Neural cell (in vitro differentiated cells): ENCODE results near the gene ANTXR2.

Source experiments
- EZH2 ChIP-seq: fragments of 200-600, 300-800 bp; shearing (Covaris generic), sonication (generic); IDR thresholded peaks from 2 replicates; pipeline ENCODE4 v1.6.1; 2014; ENCODE audit warnings: antibody characterized with exemption, low read length, borderline replicate concordance, mild to moderate bottlenecking; ENCODE audit not compliant: insufficient read depth, poor library complexity, severe bottlenecking
- MXI1 ChIP-seq: fragments of 450-650 bp; conservative IDR thresholded peaks from 2 replicates; pipeline ENCODE4 v1.6.1; 2014; ENCODE audit warnings: antibody characterized with exemption, mild to moderate bottlenecking; ENCODE audit not compliant: poor library complexity, severe bottlenecking
- RAD21 ChIP-seq: fragments of 450-650 bp; conservative IDR thresholded peaks from 2 replicates; pipeline ENCODE4 v1.6.1; 2014; ENCODE audit warnings: antibody characterized with exemption, mild to moderate bottlenecking, moderate library complexity
- TF ChIP-seq, protein P1 (sequence below): fragments of 450-650 bp; IDR thresholded peaks from 2 replicates; pipeline ENCODE4 v1.5.1; 2014; ENCODE audit warnings: antibody characterized with exemption, mild to moderate bottlenecking, moderate library complexity; ENCODE audit not compliant: poor library complexity, severe bottlenecking
- TF ChIP-seq, protein P2 (sequence below): IDR thresholded peaks from 2 replicates; pipeline ENCODE4 v1.6.1; 2012; ENCODE audit warnings: borderline replicate concordance

DNA sequence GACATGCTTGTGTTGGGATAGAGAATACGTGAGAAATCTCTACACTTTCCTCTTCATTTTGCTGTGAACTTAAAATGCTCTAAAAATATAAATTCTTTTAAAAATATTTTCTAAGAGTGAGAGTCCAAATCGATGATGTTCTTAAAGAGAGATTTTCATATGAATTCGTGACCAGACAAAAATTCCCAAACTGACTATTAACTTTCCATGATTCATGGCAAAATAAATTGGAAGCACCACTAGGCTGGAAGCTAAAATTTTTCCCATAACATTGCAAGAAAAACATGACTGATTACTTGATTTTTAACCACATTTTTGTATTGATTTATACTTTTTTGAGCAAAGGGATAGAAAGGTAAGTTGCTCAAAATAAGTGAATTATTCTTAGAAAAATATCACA is 201.1 kb downstream of the ANTXR2 start:
- TF ChIP-seq, protein P1, sequence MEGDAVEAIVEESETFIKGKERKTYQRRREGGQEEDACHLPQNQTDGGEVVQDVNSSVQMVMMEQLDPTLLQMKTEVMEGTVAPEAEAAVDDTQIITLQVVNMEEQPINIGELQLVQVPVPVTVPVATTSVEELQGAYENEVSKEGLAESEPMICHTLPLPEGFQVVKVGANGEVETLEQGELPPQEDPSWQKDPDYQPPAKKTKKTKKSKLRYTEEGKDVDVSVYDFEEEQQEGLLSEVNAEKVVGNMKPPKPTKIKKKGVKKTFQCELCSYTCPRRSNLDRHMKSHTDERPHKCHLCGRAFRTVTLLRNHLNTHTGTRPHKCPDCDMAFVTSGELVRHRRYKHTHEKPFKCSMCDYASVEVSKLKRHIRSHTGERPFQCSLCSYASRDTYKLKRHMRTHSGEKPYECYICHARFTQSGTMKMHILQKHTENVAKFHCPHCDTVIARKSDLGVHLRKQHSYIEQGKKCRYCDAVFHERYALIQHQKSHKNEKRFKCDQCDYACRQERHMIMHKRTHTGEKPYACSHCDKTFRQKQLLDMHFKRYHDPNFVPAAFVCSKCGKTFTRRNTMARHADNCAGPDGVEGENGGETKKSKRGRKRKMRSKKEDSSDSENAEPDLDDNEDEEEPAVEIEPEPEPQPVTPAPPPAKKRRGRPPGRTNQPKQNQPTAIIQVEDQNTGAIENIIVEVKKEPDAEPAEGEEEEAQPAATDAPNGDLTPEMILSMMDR: no peak
- TF ChIP-seq, protein P2, sequence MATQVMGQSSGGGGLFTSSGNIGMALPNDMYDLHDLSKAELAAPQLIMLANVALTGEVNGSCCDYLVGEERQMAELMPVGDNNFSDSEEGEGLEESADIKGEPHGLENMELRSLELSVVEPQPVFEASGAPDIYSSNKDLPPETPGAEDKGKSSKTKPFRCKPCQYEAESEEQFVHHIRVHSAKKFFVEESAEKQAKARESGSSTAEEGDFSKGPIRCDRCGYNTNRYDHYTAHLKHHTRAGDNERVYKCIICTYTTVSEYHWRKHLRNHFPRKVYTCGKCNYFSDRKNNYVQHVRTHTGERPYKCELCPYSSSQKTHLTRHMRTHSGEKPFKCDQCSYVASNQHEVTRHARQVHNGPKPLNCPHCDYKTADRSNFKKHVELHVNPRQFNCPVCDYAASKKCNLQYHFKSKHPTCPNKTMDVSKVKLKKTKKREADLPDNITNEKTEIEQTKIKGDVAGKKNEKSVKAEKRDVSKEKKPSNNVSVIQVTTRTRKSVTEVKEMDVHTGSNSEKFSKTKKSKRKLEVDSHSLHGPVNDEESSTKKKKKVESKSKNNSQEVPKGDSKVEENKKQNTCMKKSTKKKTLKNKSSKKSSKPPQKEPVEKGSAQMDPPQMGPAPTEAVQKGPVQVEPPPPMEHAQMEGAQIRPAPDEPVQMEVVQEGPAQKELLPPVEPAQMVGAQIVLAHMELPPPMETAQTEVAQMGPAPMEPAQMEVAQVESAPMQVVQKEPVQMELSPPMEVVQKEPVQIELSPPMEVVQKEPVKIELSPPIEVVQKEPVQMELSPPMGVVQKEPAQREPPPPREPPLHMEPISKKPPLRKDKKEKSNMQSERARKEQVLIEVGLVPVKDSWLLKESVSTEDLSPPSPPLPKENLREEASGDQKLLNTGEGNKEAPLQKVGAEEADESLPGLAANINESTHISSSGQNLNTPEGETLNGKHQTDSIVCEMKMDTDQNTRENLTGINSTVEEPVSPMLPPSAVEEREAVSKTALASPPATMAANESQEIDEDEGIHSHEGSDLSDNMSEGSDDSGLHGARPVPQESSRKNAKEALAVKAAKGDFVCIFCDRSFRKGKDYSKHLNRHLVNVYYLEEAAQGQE: no peak
- TF ChIP-seq RAD21 (no peak), EZH2 (no peak), MXI1 (no peak)
